Measurements from ENCODE around the gene ALDH5A1. TPM values are rescaled to one million over a fixed set of nuclear protein-coding genes. Genes with fewer than 3 reads are reported as not detected.

ALDH5A1 gene
- total RNA-seq, 2 donors from 2014 or later, result 11.1 to 22.6 TPM

GRCh38 chr6:24458134-24458533 lies 36.6 kb upstream of the ALDH5A1 start:
- 70% methylated on average over 4 of the region's 4 CpGs for WGBS

GRCh38 chr6:24458941-24459340 lies 35.8 kb upstream of the ALDH5A1 start:
- Histone ChIP-seq H3K9me3 (no peaks in the 10 kb centered on the region), H3K27ac (no peak overlapping the region), H3K4me3 (no peak overlapping the region), H3K4me1 (replicated peaks) (no peaks in the 10 kb centered on the region), H3K36me3 (no peaks in the 10 kb centered on the region), H3K27me3 (replicated peaks; ENCODE audit: insufficient read depth) (no peaks in the 10 kb centered on the region)
- no peak for DNase-seq (ENCODE audit: low spot score)
- TF ChIP-seq CTCF (IDR thresholded peaks at IDR 0.05) (no peak), POLR2AphosphoS5 (IDR thresholded peaks at IDR 0.05) (no peak), POLR2A (IDR thresholded peaks at IDR 0.05) (no peak)
- intact Hi-C loops (cut with DNase I), result no loop called here
- WGBS, result 89% methylated on average over 2 of the region's 2 CpGs

More at GRCh38 chr6:24458134-24458533, 36.6 kb upstream of the ALDH5A1 start:
- no peaks in the 10 kb centered on the region for H3K36me3 ChIP-seq
- TF ChIP-seq CTCF (IDR thresholded peaks at IDR 0.05), result no peak
- TF ChIP-seq POLR2AphosphoS5 (IDR thresholded peaks at IDR 0.05), result no peak
- TF ChIP-seq POLR2A (IDR thresholded peaks at IDR 0.05), result no peak
- H3K27me3 ChIP-seq (replicated peaks; ENCODE audit: insufficient read depth), result no peaks in the 10 kb centered on the region
- H3K4me1 ChIP-seq (replicated peaks), result no peaks in the 10 kb centered on the region
- no peaks in the 10 kb centered on the region for H3K9me3 ChIP-seq
- no peak overlapping the region for H3K4me3 ChIP-seq
- no peak overlapping the region for H3K27ac ChIP-seq
- intact Hi-C loops (cut with DNase I), result no loop called here
- DNase-seq (ENCODE audit: low spot score), result no peak

DNA sequence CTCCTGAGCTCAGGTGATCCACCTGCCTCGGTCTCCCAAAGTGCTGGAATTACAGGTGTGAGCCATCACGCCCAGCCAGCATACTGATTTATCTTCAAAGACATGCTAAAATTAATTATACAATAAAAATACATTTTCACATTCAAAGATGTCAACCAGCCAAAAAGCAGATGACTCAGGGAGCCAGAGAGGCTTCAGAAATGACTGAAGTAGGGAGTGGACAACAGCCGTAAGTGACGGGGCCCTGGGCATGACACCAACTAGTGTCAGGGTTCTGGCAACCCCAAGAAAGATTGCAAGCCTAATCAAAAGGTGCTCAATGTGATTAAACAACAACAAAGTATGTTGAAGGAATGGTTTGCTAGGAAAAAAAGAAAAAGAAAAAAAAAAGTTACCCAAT lies 33.8 kb upstream of the ALDH5A1 start:
- intact Hi-C loops (cut with DNase I), result no loop called here
- H3K9me3 ChIP-seq, result no peaks in the 10 kb centered on the region
- no peak for TF ChIP-seq CTCF (IDR thresholded peaks at IDR 0.05)
- no peak for TF ChIP-seq POLR2A (IDR thresholded peaks at IDR 0.05)
- TF ChIP-seq POLR2AphosphoS5 (IDR thresholded peaks at IDR 0.05), result no peak
- H3K4me3 ChIP-seq, result no peak overlapping the region
- no peak overlapping the region for H3K27ac ChIP-seq
- no peaks in the 10 kb centered on the region for H3K4me1 ChIP-seq (replicated peaks)
- no peaks in the 10 kb centered on the region for H3K36me3 ChIP-seq
- H3K27me3 ChIP-seq (replicated peaks; ENCODE audit: insufficient read depth), result no peaks in the 10 kb centered on the region
- 89% methylated on average over 4 of the region's 4 CpGs for WGBS
- DNase-seq (ENCODE audit: low spot score), result no peak

DNA sequence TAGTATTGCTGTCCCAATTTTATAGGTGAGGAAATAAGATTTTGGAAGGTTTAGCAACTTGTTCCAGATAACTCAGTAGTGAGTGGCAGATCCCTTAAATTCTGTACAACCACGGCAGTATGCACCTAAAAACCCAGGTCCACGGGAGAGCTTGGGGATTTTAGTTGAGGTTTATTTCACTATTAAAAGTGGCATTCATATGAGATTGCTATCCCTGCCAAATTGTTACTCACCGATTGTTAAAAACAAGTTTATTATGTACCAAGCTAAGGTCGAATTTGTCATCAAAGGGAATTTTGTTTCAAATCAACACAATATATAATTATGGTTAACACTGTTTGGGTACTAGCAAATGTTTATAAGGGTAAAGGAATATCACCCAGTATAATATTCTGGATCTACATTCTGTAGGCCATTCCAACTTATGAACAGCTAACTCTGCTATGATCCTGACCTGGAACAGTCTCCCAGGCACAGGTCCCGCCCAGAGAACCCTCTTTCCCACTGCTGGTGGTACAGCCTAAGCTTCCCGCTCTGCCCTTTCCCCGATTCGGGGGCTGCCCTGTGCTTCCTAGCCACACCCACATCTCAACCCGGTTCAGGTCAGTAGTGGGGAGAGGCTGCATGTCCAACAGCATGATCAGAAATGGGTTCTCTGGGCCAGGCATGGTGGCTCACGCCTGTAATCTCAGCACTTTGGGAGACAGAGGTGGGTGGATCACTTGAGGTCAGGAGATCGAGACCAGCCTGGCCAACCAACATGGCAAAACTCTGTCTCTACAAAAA lies 30.3 kb upstream of the ALDH5A1 start:
- H3K36me3 ChIP-seq, result no peaks in the 10 kb centered on the region
- no peak for DNase-seq (ENCODE audit: low spot score)
- no peaks in the 10 kb centered on the region for H3K4me1 ChIP-seq (replicated peaks)
- intact Hi-C loops (cut with DNase I), result no loop called here
- H3K4me3 ChIP-seq, result no peak overlapping the region
- no peaks in the 10 kb centered on the region for H3K27me3 ChIP-seq (replicated peaks; ENCODE audit: insufficient read depth)
- TF ChIP-seq CTCF (IDR thresholded peaks at IDR 0.05) (no peak), POLR2A (IDR thresholded peaks at IDR 0.05) (no peak), POLR2AphosphoS5 (IDR thresholded peaks at IDR 0.05) (no peak)
- no peak overlapping the region for H3K27ac ChIP-seq
- no peaks in the 10 kb centered on the region for H3K9me3 ChIP-seq
- WGBS, result 75% methylated on average over 11 of the region's 11 CpGs

DNA sequence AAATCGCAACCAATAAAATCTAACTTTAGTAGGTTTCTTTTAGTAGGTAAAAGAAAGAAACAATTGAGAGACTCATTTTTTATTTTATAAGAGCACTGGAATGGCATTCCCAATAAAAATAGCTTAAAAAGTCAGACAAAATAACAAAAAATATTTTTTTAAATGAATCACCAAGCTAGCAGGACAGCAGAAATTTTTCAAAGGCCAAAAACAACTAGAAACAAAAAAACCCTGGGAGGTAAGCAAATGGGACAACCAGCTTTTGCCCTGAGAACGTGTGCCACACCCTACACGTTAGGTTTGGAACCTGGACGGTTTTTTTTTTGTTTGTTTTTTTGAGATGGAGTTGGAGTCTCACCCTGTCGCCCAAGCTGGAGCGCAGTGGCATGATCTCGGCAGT lies 25.0 kb upstream of the ALDH5A1 start:
- Histone ChIP-seq H3K4me1 (replicated peaks) (no peaks in the 10 kb centered on the region), H3K27me3 (replicated peaks; ENCODE audit: insufficient read depth) (no peaks in the 10 kb centered on the region), H3K27ac (no peak overlapping the region), H3K36me3 (no peaks in the 10 kb centered on the region), H3K9me3 (no peaks in the 10 kb centered on the region), H3K4me3 (no peak overlapping the region)
- no peak for DNase-seq (ENCODE audit: low spot score)
- 82% methylated on average over 7 of the region's 7 CpGs for WGBS
- intact Hi-C loops (cut with DNase I), result no loop called here
- TF ChIP-seq CTCF (IDR thresholded peaks at IDR 0.05) (no peak), POLR2AphosphoS5 (IDR thresholded peaks at IDR 0.05) (no peak), POLR2A (IDR thresholded peaks at IDR 0.05) (no peak)
